GM10847 (cell line): ENCODE data around the gene MYOCD.

Experiments used
- POLR2A ChIP-seq: IDR thresholded peaks from 2 replicates; pipeline ENCODE4 v1.6.1; 2011; ENCODE audit not compliant: insufficient read length; ENCODE audit errors: extremely low read depth

MYOCD gene

GRCh38 chr17:12815642-12816141, 150.0 kb downstream of the MYOCD start:
- no peak for TF ChIP-seq POLR2A
